Naive thymus-derived CD4-positive, alpha-beta T cell (primary cell): ENCODE results near the gene SRP14. TPM values are rescaled to one million over a fixed set of nuclear protein-coding genes. Genes with fewer than 3 reads are reported as not detected.
"Not testable (repeated sequence)": the region's sequence is repeated elsewhere in the genome, so short reads cannot be mapped to it uniquely, and the experiment has no call there.

ENCODE experiments used
- ATAC-seq: fragments of 150-1000 bp; cut with Tn5 transposase; 2 replicates; pipeline ENCODE4 v1.10.0; 2021; ENCODE audit warnings: mild to moderate bottlenecking, moderate library complexity
- CTCF ChIA-PET: fragments of 350-600 bp; sonication (Branson Sonifier 250); formaldehyde crosslinking; loops from one replicate; lab custom pipeline; 2021; ENCODE audit warnings: antibody characterized with exemption; lab: Charles Lee
- POLR2A ChIA-PET: fragments of 350-600 bp; sonication (Branson Sonifier 250); formaldehyde crosslinking; loops from one replicate; lab custom pipeline; 2021; ENCODE audit warnings: antibody characterized with exemption, inconsistent platforms; lab: Charles Lee
- DNase-seq, 9 donors: peaks; one replicate each; pipeline versions ENCODE4 v3.0.0 to v3.0.0-alpha.2; 2020 to 2022; ENCODE audit warnings: mixed read lengths in 1 of 9
- H3K27ac ChIP-seq: one replicate; pipeline ENCODE4 v1.7.0; 2013; ENCODE audit warnings: mild to moderate bottlenecking, low read depth, low read length, moderate library complexity
- H3K27me3 ChIP-seq, 2 donors: one replicate each; pipeline ENCODE4 v1.7.0; 2013; ENCODE audit warnings: low read length in 2 of 2, mild to moderate bottlenecking in 2 of 2, moderate library complexity in 2 of 2; ENCODE audit not compliant: control insufficient read depth in 2 of 2, insufficient read depth in 2 of 2
- H3K36me3 ChIP-seq, 3 experiments: 1 replicate in 2 of 3; 2 replicates in 1 of 3; pipeline ENCODE4 v1.7.0; 2013; ENCODE audit warnings: low read length in 3 of 3, mild to moderate bottlenecking in 3 of 3, moderate library complexity in 1 of 3; ENCODE audit not compliant: insufficient read depth in 3 of 3, control insufficient read depth in 2 of 3
- H3K4me1 ChIP-seq, 2 donors: one replicate each; pipeline ENCODE4 v1.7.0; 2013; ENCODE audit warnings: low read length in 2 of 2, mild to moderate bottlenecking in 2 of 2, moderate library complexity in 1 of 2; ENCODE audit not compliant: control insufficient read depth in 2 of 2, insufficient read depth in 2 of 2
- H3K4me3 ChIP-seq: 2 replicates; pipeline ENCODE4 v1.7.0; 2013; ENCODE audit warnings: mild to moderate bottlenecking, low read length
- H3K9me3 ChIP-seq, 3 experiments: 1 replicate in 2 of 3; 2 replicates in 1 of 3; pipeline ENCODE4 v1.7.0; 2013; ENCODE audit warnings: low read length in 3 of 3; ENCODE audit not compliant: control insufficient read depth in 2 of 3
- H3K27ac Mint-ChIP-seq, 9 donors: one replicate each; pipeline ENCODE4 v1.8.0; 2020 to 2022; ENCODE audit warnings: mixed read lengths in 9 of 9, mild to moderate bottlenecking in 8 of 9, moderate library complexity in 5 of 9, inconsistent platforms in 2 of 9
- H3K27me3 Mint-ChIP-seq, 5 donors: one replicate each; pipeline ENCODE4 v1.8.0; 2021 to 2022; ENCODE audit warnings: mixed read lengths in 5 of 5, mild to moderate bottlenecking in 1 of 5
- H3K36me3 Mint-ChIP-seq, 5 donors: one replicate each; pipeline ENCODE4 v1.8.0; 2020 to 2022; ENCODE audit warnings: mixed read lengths in 5 of 5, mild to moderate bottlenecking in 3 of 5, inconsistent platforms in 1 of 5
- H3K4me1 Mint-ChIP-seq, 7 donors: one replicate each; pipeline ENCODE4 v1.8.0; 2020 to 2022; ENCODE audit warnings: mixed read lengths in 7 of 7, mild to moderate bottlenecking in 3 of 7, inconsistent platforms in 1 of 7
- H3K4me3 Mint-ChIP-seq, 10 donors: one replicate each; pipeline ENCODE4 v1.8.0; 2020 to 2022; ENCODE audit warnings: mild to moderate bottlenecking in 10 of 10, mixed read lengths in 10 of 10, moderate library complexity in 6 of 10, inconsistent platforms in 2 of 10
- H3K9me3 Mint-ChIP-seq, 11 donors: one replicate each; pipeline ENCODE4 v1.8.0; 2020 to 2022; ENCODE audit warnings: mixed read lengths in 11 of 11, mild to moderate bottlenecking in 4 of 11, inconsistent platforms in 1 of 11, moderate library complexity in 1 of 11
- intact Hi-C, 2 donors: fragments of 100-400 bp; cut with micrococcal nuclease; formaldehyde crosslinking; loops; one replicate each; pipeline ENCODE4 v1.15.1; 2023
- polyA plus RNA-seq, 2 donors: library from polyadenylated mRNA; unstranded; fragments of 300-500 nt; fragmentation: Illumina TruSeq; gene quantifications; one replicate each; pipeline ENCODE4 v1.2.3, GENCODE V29; 2021
- total RNA-seq, 6 experiments: library from RNA in 5 of 6; stranded (reverse) in 5 of 6; gene quantifications; 1 replicate in 5 of 6; 2 replicates in 1 of 6; pipeline ENCODE4 v1.2.3 and lab custom pipeline; 2021 to 2026

The SRP14 gene
- total and polyA plus RNA-seq, 7 experiments from 2014 or later: 92.1 to 963 (median 112) TPM

DNA sequence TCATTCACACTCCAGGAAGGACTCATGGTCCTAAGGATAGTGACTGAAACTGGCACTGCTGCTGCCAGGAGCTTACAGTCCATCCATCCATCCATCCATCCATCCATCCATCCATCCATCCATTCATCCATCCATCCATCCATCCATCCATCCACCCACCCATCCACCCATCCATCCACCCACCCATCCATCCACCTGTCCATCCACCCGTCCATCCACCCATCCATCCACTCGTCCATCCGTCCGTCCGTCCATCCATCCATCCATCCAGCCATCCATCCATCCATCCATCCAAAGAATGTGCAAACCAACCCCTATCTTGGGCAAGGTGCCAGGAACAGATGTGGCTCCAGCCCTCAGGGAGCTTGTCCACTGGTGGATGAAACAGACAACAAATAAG lies 46.0 kb downstream of the SRP14 start:
- H3K36me3 ChIP-seq: peaks cover 0 to 34% (median 0%) of the 10 kb centered on the region in 3 experiments
- H3K9me3 Mint-ChIP-seq, H3K27ac Mint-ChIP-seq, H3K4me1 ChIP-seq, H3K27ac ChIP-seq, H3K4me3 Mint-ChIP-seq, H3K9me3 ChIP-seq, H3K4me3 ChIP-seq, H3K27me3 Mint-ChIP-seq, ATAC-seq, POLR2A ChIA-PET, H3K27me3 ChIP-seq, DNase-seq, H3K4me1 Mint-ChIP-seq, intact Hi-C loops: not testable (repeated sequence)
- CTCF ChIA-PET: interaction anchor here (0.6 kb wide), 1 partner anchor 14 kb away, joined by 3 read pairs; no protein-coding TSS in a partner anchor
- peaks cover 4 to 68% (median 43%) of the 10 kb centered on the region in 5 donors for H3K36me3 Mint-ChIP-seq

DNA sequence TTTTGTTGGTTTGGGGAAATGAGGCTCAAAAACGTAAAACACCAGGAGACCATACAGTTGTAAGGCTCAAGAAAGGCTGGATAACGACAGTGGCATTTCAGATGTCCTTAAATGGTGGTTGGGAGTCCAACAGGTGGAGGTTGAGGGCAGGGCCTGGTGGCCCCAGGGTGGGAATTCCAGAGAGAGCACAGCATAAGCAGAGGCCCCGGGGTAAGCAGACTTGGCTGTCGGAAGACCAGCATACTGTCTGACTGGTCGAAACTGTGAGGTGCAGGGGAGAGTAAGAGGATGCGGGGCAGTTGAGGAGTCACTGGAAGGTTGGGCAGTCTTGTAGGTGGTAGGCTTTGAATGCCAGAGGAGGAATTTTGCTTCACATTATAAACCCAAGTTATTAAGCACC lies 48.3 kb downstream of the SRP14 start:
- DNase-seq (no peak), ATAC-seq (no peak)
- no peaks in the 10 kb centered on the region for H3K4me1 Mint-ChIP-seq
- H3K27ac ChIP-seq: no peak overlapping the region
- no peaks in the 10 kb centered on the region for H3K9me3 Mint-ChIP-seq
- no peaks in the 10 kb centered on the region for H3K27me3 Mint-ChIP-seq
- intact Hi-C loops: no loop called here
- H3K36me3 ChIP-seq: peaks cover 0 to 43% (median 3%) of the 10 kb centered on the region in 3 experiments
- ChIA-PET CTCF (no interaction called here), POLR2A (no interaction called here)
- H3K27ac Mint-ChIP-seq: no peak overlapping the region
- H3K27me3 ChIP-seq: no peaks in the 10 kb centered on the region
- H3K4me1 ChIP-seq: no peaks in the 10 kb centered on the region
- H3K4me3 ChIP-seq: no peak overlapping the region
- no peaks in the 10 kb centered on the region for H3K9me3 ChIP-seq
- peaks cover 4 to 63% (median 41%) of the 10 kb centered on the region in 5 donors for H3K36me3 Mint-ChIP-seq
- no peak overlapping the region for H3K4me3 Mint-ChIP-seq

DNA sequence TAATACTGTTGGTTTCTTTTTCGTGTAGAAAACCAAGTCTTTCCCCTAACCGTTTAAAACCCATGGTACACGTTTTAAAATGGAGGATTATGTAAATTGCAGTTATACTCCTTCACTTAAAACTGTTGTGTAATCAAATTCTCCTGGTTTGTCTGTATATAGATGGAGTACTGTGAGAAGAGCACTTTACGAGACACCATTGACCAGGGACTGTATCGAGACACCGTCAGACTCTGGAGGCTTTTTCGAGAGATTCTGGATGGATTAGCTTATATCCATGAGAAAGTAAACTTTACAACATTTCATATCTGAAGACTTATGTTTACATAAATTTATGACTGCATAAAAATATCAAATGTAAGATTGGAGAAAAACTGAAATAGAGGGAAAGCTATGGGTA lies 51.2 kb downstream of the SRP14 start:
- CTCF ChIA-PET: no interaction called here
- peaks cover 4 to 72% (median 42%) of the 10 kb centered on the region in 5 donors for H3K36me3 Mint-ChIP-seq
- peaks cover 0 to 38% (median 3%) of the 10 kb centered on the region in 3 experiments for H3K36me3 ChIP-seq
- H3K4me1 Mint-ChIP-seq: no peaks in the 10 kb centered on the region
- no peak overlapping the region for H3K4me3 Mint-ChIP-seq
- H3K27me3 ChIP-seq: no peaks in the 10 kb centered on the region
- no peak for ATAC-seq
- H3K9me3 Mint-ChIP-seq: peaks cover 0 to 3% (median 0%) of the 10 kb centered on the region in 11 donors
- H3K27ac Mint-ChIP-seq: no peak overlapping the region
- intact Hi-C loops: no loop called here
- H3K4me3 ChIP-seq: no peak overlapping the region
- DNase-seq: no peak
- POLR2A ChIA-PET: no interaction called here
- H3K27me3 Mint-ChIP-seq: no peaks in the 10 kb centered on the region
- H3K27ac ChIP-seq: no peak overlapping the region
- H3K9me3 ChIP-seq: no peaks in the 10 kb centered on the region
- H3K4me1 ChIP-seq: no peaks in the 10 kb centered on the region

Other genes starting within 250 kb of the SRP14 start
- gene GPR176, start 118.9 kb downstream of the SRP14 start, total RNA-seq: under 1 TPM in 1 of 5 experiments, not detected in 4; 0.07 TPM
- gene GPR176, start 118.9 kb downstream of the SRP14 start, polyA plus RNA-seq: not detected
- gene EIF2AK4, start 105.1 kb downstream of the SRP14 start, total RNA-seq: 10 to 100 TPM; 14.9 to 34.7 (median 15.5) TPM
- 10 to 100 TPM; 12.7 to 21.1 TPM for gene EIF2AK4, start 105.1 kb downstream of the SRP14 start, polyA plus RNA-seq
- 10 to 100 TPM in 4 of 5 experiments, 1 to 10 TPM in 1; 7.7 to 31.1 (median 19.6) TPM for gene BMF, start 69.7 kb upstream of the SRP14 start, total RNA-seq
- gene BMF, start 69.7 kb upstream of the SRP14 start, polyA plus RNA-seq: 1 to 10 TPM; 1.5 to 2.9 TPM
- gene BUB1B, start 121.9 kb upstream of the SRP14 start, total RNA-seq: 10 to 100 TPM in 1 of 5 experiments, 1 to 10 TPM in 2, under 1 TPM in 2; 0.41 to 55.7 (median 1.2) TPM
- gene BUB1B, start 121.9 kb upstream of the SRP14 start, polyA plus RNA-seq: not detected
- 1 to 10 TPM in 1 of 5 experiments, under 1 TPM in 1, not detected in 3; 0.58 to 1.9 TPM for gene PAK6, start 199.9 kb upstream of the SRP14 start, total RNA-seq
- gene PAK6, start 199.9 kb upstream of the SRP14 start, polyA plus RNA-seq: not detected
- under 1 TPM in 2 of 5 experiments, not detected in 3; 0.27 TPM for gene ANKRD63, start 243.9 kb upstream of the SRP14 start, total RNA-seq
- not detected for gene ANKRD63, start 243.9 kb upstream of the SRP14 start, polyA plus RNA-seq